GM12891 (cell line): ENCODE results near the gene NCKAP5.

Experiments used
- PAX5 ChIP-seq: IDR thresholded peaks from 2 replicates; pipeline ENCODE4 v1.6.1; 2011; ENCODE audit warnings: low read length, moderate library complexity, mild to moderate bottlenecking; ENCODE audit not compliant: insufficient read depth, severe bottlenecking
- POLR2A ChIP-seq: IDR thresholded peaks from 2 replicates; pipeline ENCODE4 v1.6.1; 2011; ENCODE audit warnings: low read depth, low read length, control low read depth
- POLR2AphosphoS5 ChIP-seq: IDR thresholded peaks from 2 replicates; pipeline ENCODE4 v1.6.1; 2011; ENCODE audit warnings: low read depth, low read length, control low read depth
- SPI1 ChIP-seq: IDR thresholded peaks from 2 replicates; pipeline ENCODE4 v1.6.1; 2011; ENCODE audit warnings: low read depth, low read length, control low read depth
- TAF1 ChIP-seq: IDR thresholded peaks from 2 replicates; pipeline ENCODE4 v1.6.1; 2011; ENCODE audit warnings: low read depth, low read length, control low read depth

GRCh38 chr2:133213651-133214050 lies 354.6 kb downstream of the NCKAP5 start:
- TF ChIP-seq POLR2A (no peak), TAF1 (no peak), POLR2AphosphoS5 (no peak), SPI1 (no peak), PAX5 (no peak)
